C4-2B (cell line): ENCODE data around the gene LIMCH1.

ENCODE experiments used
- CTCF ChIP-seq: fragments of 450-650 bp; conservative IDR thresholded peaks from 2 replicates; pipeline ENCODE4 v1.5.1; 2017; ENCODE audit warnings: mild to moderate bottlenecking
- ZFX ChIP-seq: fragments of 450-650 bp; IDR thresholded peaks from 2 replicates; pipeline ENCODE4 v1.6.1; 2017

GRCh38 chr4:41548305-41548880, 10.4 kb downstream of the LIMCH1 start:
- no peak for TF ChIP-seq CTCF
- no peak for TF ChIP-seq ZFX
